UCSD-AML1 (cell line): Measurements from ENCODE around the gene SAMD14.

Experiments used
- DNase-seq: peaks from one replicate; lab custom pipeline; 2025; ENCODE audit not compliant: unreplicated experiment; lab: John Stamatoyannopoulos, UW

Gene SAMD14

GRCh38 chr17:50113624-50114320, 16.2 kb downstream of the SAMD14 start:
- DNase-seq: no peak

GRCh38 chr17:50112694-50113093, 17.3 kb downstream of the SAMD14 start:
- no peak for DNase-seq

GRCh38 chr17:50111673-50112655, 18.0 kb downstream of the SAMD14 start:
- DNase-seq: no peak

GRCh38 chr17:50110591-50111349, 19.2 kb downstream of the SAMD14 start:
- no peak for DNase-seq

- DNase-seq: no peak
Measured at GRCh38 chr17:50109785-50110184, 20.2 kb downstream of the SAMD14 start.

- DNase-seq: no peak
Measured at GRCh38 chr17:50109207-50109606, 20.8 kb downstream of the SAMD14 start.

- DNase-seq: no peak
Measured at GRCh38 chr17:50108556-50108955, 21.4 kb downstream of the SAMD14 start.

GRCh38 chr17:50107790-50108414, 22.1 kb downstream of the SAMD14 start:
- no peak for DNase-seq

- no peak for DNase-seq
Measured at GRCh38 chr17:50106393-50107131, 23.4 kb downstream of the SAMD14 start.

- no peak for DNase-seq
Measured at GRCh38 chr17:50105811-50106210, 24.1 kb downstream of the SAMD14 start.

GRCh38 chr17:50103941-50104340, 26.0 kb downstream of the SAMD14 start:
- DNase-seq: no peak

- DNase-seq: no peak
Measured at GRCh38 chr17:50103252-50103651, 26.7 kb downstream of the SAMD14 start.

GRCh38 chr17:50102164-50102991, 27.6 kb downstream of the SAMD14 start:
- DNase-seq: no peak

GRCh38 chr17:50101346-50102163, 28.4 kb downstream of the SAMD14 start:
- no peak for DNase-seq

GRCh38 chr17:50100921-50101345, 29.0 kb downstream of the SAMD14 start:
- DNase-seq: no peak

- DNase-seq: no peak
Measured at GRCh38 chr17:50100480-50100883, 29.5 kb downstream of the SAMD14 start.

- no peak for DNase-seq
Measured at GRCh38 chr17:50099003-50099402, 31.0 kb downstream of the SAMD14 start.

- DNase-seq: no peak
Measured at GRCh38 chr17:50098583-50098982, 31.4 kb downstream of the SAMD14 start.
